ENCODE results near the gene ADARB2. TPM values are rescaled to one million over a fixed set of nuclear protein-coding genes. Genes with fewer than 3 reads are reported as not detected.

Gene ADARB2
- total and polyA plus RNA-seq, 11 donors = 0.07 to 1.2 (median 0.28) TPM; not detected in 4

GRCh38 chr10:1514681-1515080 lies 222.6 kb downstream of the ADARB2 start:
- peaks cover 0 to 5% (median 0%) of the 10 kb centered on the region in 9 donors for H3K27me3 ChIP-seq
- no peak for DNase-seq
- no peaks in the 10 kb centered on the region for H3K9me3 ChIP-seq
- WGBS, 4 donors = 76 to 79% (median 77%) methylated on average over 8 of the region's 8 CpGs
- TF ChIP-seq CTCF (IDR thresholded peaks at IDR 0.05) = no peak
- no peak for TF ChIP-seq POLR2A (IDR thresholded peaks at IDR 0.05)
- no peak for ATAC-seq
- no peaks in the 10 kb centered on the region for H3K36me3 ChIP-seq
- H3K4me3 ChIP-seq = no peak overlapping the region
- intact Hi-C loops (cut with DNase I) = no loop called here
- no peak overlapping the region for H3K27ac ChIP-seq
- no peaks in the 10 kb centered on the region for H3K4me1 ChIP-seq

GRCh38 chr10:1513221-1513620 lies 224.1 kb downstream of the ADARB2 start:
- TF ChIP-seq CTCF (IDR thresholded peaks at IDR 0.05) = no peak
- TF ChIP-seq POLR2A (IDR thresholded peaks at IDR 0.05) = no peak
- Histone ChIP-seq H3K27ac (no peak overlapping the region), H3K36me3 (no peaks in the 10 kb centered on the region), H3K4me1 (no peaks in the 10 kb centered on the region), H3K27me3 (peaks cover 0 to 5% (median 0%) of the 10 kb centered on the region in 9 donors), H3K9me3 (no peaks in the 10 kb centered on the region), H3K4me3 (no peak overlapping the region)
- DNase-seq (no peak), ATAC-seq (no peak)
- WGBS, 4 donors = 80 to 92% (median 86%) methylated on average over 13 to 14 of the region's 14 CpGs
- intact Hi-C loops (cut with DNase I) = no loop called here

- intact Hi-C loops (cut with DNase I) = no loop called here
- no peaks in the 10 kb centered on the region for H3K4me1 ChIP-seq
- ATAC-seq = no peak
- WGBS, 4 donors = 67 to 79% (median 73%) methylated on average over 15 of the region's 15 CpGs
- no peaks in the 10 kb centered on the region for H3K36me3 ChIP-seq
- DNase-seq = no peak
- H3K4me3 ChIP-seq = no peak overlapping the region
- H3K27ac ChIP-seq = no peak overlapping the region
- no peaks in the 10 kb centered on the region for H3K9me3 ChIP-seq
- H3K27me3 ChIP-seq = peaks cover 0 to 5% (median 0%) of the 10 kb centered on the region in 9 donors
- TF ChIP-seq POLR2A (IDR thresholded peaks at IDR 0.05) = no peak
- TF ChIP-seq CTCF (IDR thresholded peaks at IDR 0.05) = no peak
Measured at GRCh38 chr10:1509011-1509530, 228.3 kb downstream of the ADARB2 start.

- 87 to 90% (median 89%) methylated on average over 16 of the region's 16 CpGs for WGBS, 4 donors
- Histone ChIP-seq H3K4me3 (no peak overlapping the region), H3K9me3 (no peaks in the 10 kb centered on the region), H3K4me1 (no peaks in the 10 kb centered on the region), H3K27ac (no peak overlapping the region), H3K36me3 (no peaks in the 10 kb centered on the region), H3K27me3 (no peaks in the 10 kb centered on the region)
- no peak for TF ChIP-seq POLR2A (IDR thresholded peaks at IDR 0.05)
- ATAC-seq (no peak), DNase-seq (no peak)
- intact Hi-C loops (cut with DNase I) = no loop called here
Measured at GRCh38 chr10:1508096-1508495, 229.2 kb downstream of the ADARB2 start.

- 79 to 82% (median 80%) methylated on average over 11 to 15 of the region's 15 CpGs for WGBS, 4 donors
- peak in 1 of 4 donors; percentile 15 for ATAC-seq
- H3K27me3 ChIP-seq = no peaks in the 10 kb centered on the region
- H3K36me3 ChIP-seq = no peaks in the 10 kb centered on the region
- H3K9me3 ChIP-seq = no peaks in the 10 kb centered on the region
- no peak for TF ChIP-seq CTCF (IDR thresholded peaks at IDR 0.05)
- TF ChIP-seq POLR2A (IDR thresholded peaks at IDR 0.05) = no peak
- intact Hi-C loops (cut with DNase I) = no loop called here
- H3K4me1 ChIP-seq = no peaks in the 10 kb centered on the region
- H3K4me3 ChIP-seq = no peak overlapping the region
- H3K27ac ChIP-seq = no peak overlapping the region
- peak in 1 of 5 donors; percentile 22 for DNase-seq
Measured at GRCh38 chr10:1507436-1507835, 229.9 kb downstream of the ADARB2 start.
